DND-41 (cell line): ENCODE results near the gene PCDHGA1.

Experiments used
- ATAC-seq: fragments of 200-7000 bp; cut with Tn5 transposase; 3 replicates; pipeline ENCODE4 v1.9.1; 2021; ENCODE audit warnings: low read depth; ENCODE audit not compliant: insufficient read depth
- DNase-seq: peaks from one replicate; pipeline ENCODE4 v3.0.0-alpha.2; 2020
- H2AFZ ChIP-seq: 2 replicates; pipeline ENCODE4 v1.6.0; 2012; ENCODE audit warnings: low read depth, low read length
- H3K27ac ChIP-seq: 2 replicates; pipeline ENCODE4 v1.5.1; 2012; ENCODE audit warnings: low read length, inconsistent platforms
- H3K27me3 ChIP-seq: fragments of 200-600 bp; sonication (generic); 2 replicates; pipeline ENCODE4 v1.6.0; 2012; ENCODE audit warnings: low read length, mild to moderate bottlenecking, inconsistent platforms; ENCODE audit not compliant: insufficient read depth, poor library complexity
- H3K36me3 ChIP-seq: 2 replicates; pipeline ENCODE4 v1.5.1; 2012; ENCODE audit warnings: low read length, inconsistent platforms; ENCODE audit not compliant: insufficient read depth
- H3K4me1 ChIP-seq: 2 replicates; pipeline ENCODE4 v1.5.1; 2012; ENCODE audit warnings: mild to moderate bottlenecking, low read length; ENCODE audit not compliant: insufficient read depth
- H3K4me2 ChIP-seq: 2 replicates; pipeline ENCODE4 v1.6.0; 2012; ENCODE audit warnings: mild to moderate bottlenecking, moderate library complexity, low read length, inconsistent platforms; ENCODE audit not compliant: insufficient read depth
- H3K4me3 ChIP-seq, 2 experiments: fragments of 200-600 bp in 1 of 2; shearing (Covaris generic) in 1 of 2; 2 replicates each; pipeline ENCODE4 v1.5.1; 2012 to 2016; ENCODE audit warnings: inconsistent platforms in 2 of 2, low read length in 2 of 2, mild to moderate bottlenecking in 2 of 2, low read depth in 1 of 2, moderate library complexity in 1 of 2
- H3K79me2 ChIP-seq: 2 replicates; pipeline ENCODE4 v1.6.0; 2012; ENCODE audit warnings: low read length, inconsistent platforms; ENCODE audit not compliant: insufficient read depth
- H3K9ac ChIP-seq: 2 replicates; pipeline ENCODE4 v1.6.0; 2012; ENCODE audit warnings: low read depth, mild to moderate bottlenecking, inconsistent platforms, low read length, moderate library complexity
- H3K9me3 ChIP-seq: 2 replicates; pipeline ENCODE4 v1.5.1; 2012; ENCODE audit warnings: low read length, moderate library complexity, mild to moderate bottlenecking, inconsistent platforms; ENCODE audit not compliant: insufficient read depth, severe bottlenecking
- H4K20me1 ChIP-seq: 2 replicates; pipeline ENCODE4 v1.6.0; 2012; ENCODE audit warnings: low read length; ENCODE audit not compliant: insufficient read depth
- EZH2 ChIP-seq: IDR thresholded peaks from 3 replicates; pipeline ENCODE4 v1.6.1; 2012; ENCODE audit warnings: borderline replicate concordance, low read depth, mild to moderate bottlenecking, moderate library complexity, low read length, inconsistent platforms; ENCODE audit not compliant: severe bottlenecking
- TF ChIP-seq, protein P1 (sequence below): IDR thresholded peaks from 2 replicates; pipeline ENCODE4 v1.5.1; 2012; ENCODE audit warnings: borderline replicate concordance, low read length, moderate library complexity, mild to moderate bottlenecking; ENCODE audit not compliant: poor library complexity, severe bottlenecking; ENCODE audit errors: extremely low read depth

Gene PCDHGA1

DNA sequence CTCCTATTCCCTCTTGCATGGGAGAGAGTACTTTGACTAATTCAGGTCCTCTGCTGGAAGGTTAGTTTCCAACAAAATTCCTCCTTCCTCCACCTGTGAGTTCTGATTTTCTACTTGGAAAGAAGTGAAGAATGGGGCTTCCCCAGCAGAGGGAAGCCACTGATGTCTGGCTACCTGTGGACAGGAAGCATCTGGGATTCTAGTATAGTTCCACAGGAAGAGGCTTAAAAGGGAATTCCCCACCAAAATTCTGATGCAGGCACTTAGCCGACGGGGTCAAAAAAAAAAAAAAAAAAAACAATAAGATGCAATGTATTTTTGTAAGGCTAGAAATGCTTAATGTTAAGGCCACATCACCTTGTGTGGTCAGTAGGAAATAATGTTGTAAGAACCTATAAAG is 192.0 kb downstream of the PCDHGA1 start:
- TF ChIP-seq, protein P1, sequence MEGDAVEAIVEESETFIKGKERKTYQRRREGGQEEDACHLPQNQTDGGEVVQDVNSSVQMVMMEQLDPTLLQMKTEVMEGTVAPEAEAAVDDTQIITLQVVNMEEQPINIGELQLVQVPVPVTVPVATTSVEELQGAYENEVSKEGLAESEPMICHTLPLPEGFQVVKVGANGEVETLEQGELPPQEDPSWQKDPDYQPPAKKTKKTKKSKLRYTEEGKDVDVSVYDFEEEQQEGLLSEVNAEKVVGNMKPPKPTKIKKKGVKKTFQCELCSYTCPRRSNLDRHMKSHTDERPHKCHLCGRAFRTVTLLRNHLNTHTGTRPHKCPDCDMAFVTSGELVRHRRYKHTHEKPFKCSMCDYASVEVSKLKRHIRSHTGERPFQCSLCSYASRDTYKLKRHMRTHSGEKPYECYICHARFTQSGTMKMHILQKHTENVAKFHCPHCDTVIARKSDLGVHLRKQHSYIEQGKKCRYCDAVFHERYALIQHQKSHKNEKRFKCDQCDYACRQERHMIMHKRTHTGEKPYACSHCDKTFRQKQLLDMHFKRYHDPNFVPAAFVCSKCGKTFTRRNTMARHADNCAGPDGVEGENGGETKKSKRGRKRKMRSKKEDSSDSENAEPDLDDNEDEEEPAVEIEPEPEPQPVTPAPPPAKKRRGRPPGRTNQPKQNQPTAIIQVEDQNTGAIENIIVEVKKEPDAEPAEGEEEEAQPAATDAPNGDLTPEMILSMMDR = no peak
- TF ChIP-seq EZH2 = no peak
- Histone ChIP-seq H3K9me3 (no peaks in the 10 kb centered on the region), H3K79me2 (no peaks in the 10 kb centered on the region), H3K27me3 (no peaks in the 10 kb centered on the region), H2AFZ (no peak overlapping the region), H3K4me1 (no peaks in the 10 kb centered on the region), H3K27ac (no peak overlapping the region), H3K9ac (no peak overlapping the region), H3K4me3 (no peak overlapping the region), H3K4me2 (no peak overlapping the region), H4K20me1 (no peaks in the 10 kb centered on the region), H3K36me3 (peaks cover 99% of the 10 kb centered on the region)
- no peak for ATAC-seq
- no peak for DNase-seq

DNA sequence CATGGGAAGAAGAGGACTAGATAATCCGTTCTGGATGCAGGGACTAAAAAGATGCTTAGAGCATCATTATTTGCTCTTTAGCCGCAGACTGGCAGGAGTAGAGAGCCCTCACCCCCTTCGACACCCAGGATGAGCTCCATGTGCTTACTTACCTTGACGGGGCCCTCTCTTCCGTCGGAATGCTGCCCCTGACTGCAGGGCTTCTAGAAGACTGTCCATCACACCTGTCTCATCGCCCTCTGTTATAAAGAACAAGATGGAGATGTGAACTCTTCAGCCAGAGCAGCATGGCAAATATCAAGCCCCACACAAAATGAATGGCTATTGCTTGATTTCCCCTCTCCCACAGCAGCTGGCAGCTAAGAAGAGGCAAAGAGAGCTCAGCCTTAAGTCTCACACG is 193.7 kb downstream of the PCDHGA1 start:
- no peak overlapping the region for H3K27ac ChIP-seq
- H3K79me2 ChIP-seq = no peaks in the 10 kb centered on the region
- no peak overlapping the region for H3K4me3 ChIP-seq
- no peak overlapping the region for H3K9ac ChIP-seq
- no peak overlapping the region for H2AFZ ChIP-seq
- H3K4me2 ChIP-seq = no peak overlapping the region
- H3K36me3 ChIP-seq = peaks cover 99% of the 10 kb centered on the region
- no peaks in the 10 kb centered on the region for H3K4me1 ChIP-seq
- H3K27me3 ChIP-seq = no peaks in the 10 kb centered on the region
- H4K20me1 ChIP-seq = no peaks in the 10 kb centered on the region
- ATAC-seq = no peak
- H3K9me3 ChIP-seq = no peaks in the 10 kb centered on the region
- TF ChIP-seq EZH2 = no peak
- TF ChIP-seq, protein P1 = no peak
- DNase-seq = no peak

DNA sequence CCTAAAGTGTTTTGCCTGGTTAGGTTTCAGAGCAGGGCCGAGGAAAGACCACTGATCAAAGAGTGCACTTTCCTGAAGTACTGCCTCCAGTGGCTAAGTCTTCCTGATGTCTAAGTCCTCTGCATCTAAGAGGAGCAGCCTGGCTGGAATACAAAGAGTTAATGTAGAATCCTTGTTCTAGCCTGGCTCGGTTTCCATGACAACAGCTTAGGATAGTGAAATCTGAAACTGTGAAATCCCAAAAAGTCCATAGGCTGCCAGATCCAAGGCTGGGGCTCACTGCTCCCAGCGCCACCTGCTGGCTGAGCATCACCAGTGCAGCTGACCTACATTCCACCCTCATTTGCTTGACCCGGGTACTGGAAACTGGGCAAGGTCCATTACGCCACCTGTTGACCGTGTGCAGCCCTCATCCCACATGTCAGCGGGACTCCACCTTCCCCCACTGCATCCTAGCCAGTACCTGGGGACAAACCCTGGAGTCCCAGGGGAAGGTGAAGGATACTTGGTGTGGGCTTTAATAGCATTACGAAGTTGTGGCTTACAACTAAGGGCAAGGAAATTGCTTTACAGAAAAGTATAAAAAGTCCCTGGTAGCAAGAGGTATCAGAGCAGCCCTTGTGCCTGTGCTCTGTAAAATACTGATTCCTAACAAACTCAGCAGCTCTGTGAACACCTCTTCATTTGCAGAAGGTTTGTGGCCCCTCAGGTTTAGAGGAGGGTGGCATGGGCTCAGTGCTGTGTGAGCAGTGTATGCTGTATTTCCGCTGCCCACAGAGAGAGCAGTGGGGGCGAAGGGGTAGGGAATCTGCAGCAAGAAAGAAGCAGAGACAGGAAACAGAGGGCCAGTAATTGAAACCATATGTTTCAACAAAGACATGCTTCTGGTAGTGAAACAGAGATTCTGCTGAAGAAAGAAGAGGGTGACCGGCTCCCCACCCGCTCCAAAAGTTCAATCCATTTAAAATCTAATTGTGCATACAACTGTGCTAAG is 194.6 kb downstream of the PCDHGA1 start:
- Histone ChIP-seq H3K27me3 (no peaks in the 10 kb centered on the region), H3K9ac (no peak overlapping the region), H3K4me3 (no peak overlapping the region), H4K20me1 (no peaks in the 10 kb centered on the region), H3K27ac (no peak overlapping the region), H3K4me1 (no peaks in the 10 kb centered on the region), H3K36me3 (peaks cover 99% of the 10 kb centered on the region), H3K4me2 (no peak overlapping the region), H3K79me2 (no peaks in the 10 kb centered on the region), H3K9me3 (no peaks in the 10 kb centered on the region), H2AFZ (no peak overlapping the region)
- ATAC-seq (peak; percentile 71), DNase-seq (peak; percentile 36)
- TF ChIP-seq, protein P1 = peak; percentile 98
- no peak for TF ChIP-seq EZH2
